Adipose tissue (tissue), 3 donors: Measurements from ENCODE around the gene LCOR. TPM values are rescaled to one million over a fixed set of nuclear protein-coding genes. Genes with fewer than 3 reads are reported as not detected.

Experiments
- H3K27ac ChIP-seq: one replicate; pipeline ENCODE4 v1.5.1; 2013; ENCODE audit warnings: low read depth, low read length
- WGBS, 3 donors: extraction: QIAGEN DNeasy Blood & Tissue Kit; methylation state at CpG; one replicate each; pipeline ENCODE4 v1.1.7; 2013; 5-methylcytosine and 5-hydroxymethylcytosine counted together
- polyA plus RNA-seq, 3 donors: library from polyadenylated mRNA; stranded (reverse); fragments of 200-250 nt; gene quantifications; one replicate each; pipeline ENCODE4 v1.2.3, GENCODE V29; 2013
- donor health status: healthy with polysubstance abuse.
- donor health status: Bipolar disorder and iron deficiency.
- donor health status: healthy.

Gene LCOR
- polyA plus RNA-seq, 3 donors: 1.7 to 2.3 (median 2.3) TPM

- whole genome bisulfite sequencing, 3 donors: 62 to 87% (median 70%) methylated on average over 15 of the region's 15 CpGs
- H3K27ac ChIP-seq: no peak overlapping the region
Measured at GRCh38 chr10:97016728-97017473, 184.8 kb downstream of the LCOR start.

DNA sequence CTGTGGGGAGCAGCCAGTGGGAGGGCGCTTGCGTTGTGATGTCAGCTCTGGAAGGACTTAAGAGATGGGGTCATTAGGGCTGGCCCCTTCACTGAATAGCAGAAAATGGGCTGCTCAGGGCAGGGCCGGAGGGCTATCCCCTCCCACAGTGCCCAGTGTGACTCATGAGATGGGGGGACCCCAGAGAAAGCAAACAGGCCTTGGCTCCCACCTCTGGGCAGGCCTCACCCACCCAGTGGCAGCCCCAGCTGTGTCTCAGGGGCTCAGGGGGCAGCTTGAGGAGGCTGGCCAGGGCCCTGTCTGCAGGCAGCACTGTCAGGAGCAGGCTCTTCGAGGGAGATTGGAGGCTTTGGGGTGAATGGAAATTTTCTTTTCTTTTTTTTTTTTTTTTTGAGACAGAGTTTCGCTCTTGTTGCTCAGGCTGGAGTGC lies 185.4 kb downstream of the LCOR start:
- 73 to 91% (median 88%) methylated on average over 5 of the region's 5 CpGs for WGBS, 3 donors
- no peak overlapping the region for H3K27ac ChIP-seq

- no peak overlapping the region for H3K27ac ChIP-seq
- WGBS, 3 donors: 82 to 90% (median 90%) methylated on average over 18 of the region's 18 CpGs
Measured at GRCh38 chr10:97018251-97019212, 186.4 kb downstream of the LCOR start.

- WGBS, 3 donors: 83 to 92% (median 87%) methylated on average over 12 of the region's 12 CpGs
- no peak overlapping the region for H3K27ac ChIP-seq
Measured at GRCh38 chr10:97019213-97019844, 187.2 kb downstream of the LCOR start.

DNA sequence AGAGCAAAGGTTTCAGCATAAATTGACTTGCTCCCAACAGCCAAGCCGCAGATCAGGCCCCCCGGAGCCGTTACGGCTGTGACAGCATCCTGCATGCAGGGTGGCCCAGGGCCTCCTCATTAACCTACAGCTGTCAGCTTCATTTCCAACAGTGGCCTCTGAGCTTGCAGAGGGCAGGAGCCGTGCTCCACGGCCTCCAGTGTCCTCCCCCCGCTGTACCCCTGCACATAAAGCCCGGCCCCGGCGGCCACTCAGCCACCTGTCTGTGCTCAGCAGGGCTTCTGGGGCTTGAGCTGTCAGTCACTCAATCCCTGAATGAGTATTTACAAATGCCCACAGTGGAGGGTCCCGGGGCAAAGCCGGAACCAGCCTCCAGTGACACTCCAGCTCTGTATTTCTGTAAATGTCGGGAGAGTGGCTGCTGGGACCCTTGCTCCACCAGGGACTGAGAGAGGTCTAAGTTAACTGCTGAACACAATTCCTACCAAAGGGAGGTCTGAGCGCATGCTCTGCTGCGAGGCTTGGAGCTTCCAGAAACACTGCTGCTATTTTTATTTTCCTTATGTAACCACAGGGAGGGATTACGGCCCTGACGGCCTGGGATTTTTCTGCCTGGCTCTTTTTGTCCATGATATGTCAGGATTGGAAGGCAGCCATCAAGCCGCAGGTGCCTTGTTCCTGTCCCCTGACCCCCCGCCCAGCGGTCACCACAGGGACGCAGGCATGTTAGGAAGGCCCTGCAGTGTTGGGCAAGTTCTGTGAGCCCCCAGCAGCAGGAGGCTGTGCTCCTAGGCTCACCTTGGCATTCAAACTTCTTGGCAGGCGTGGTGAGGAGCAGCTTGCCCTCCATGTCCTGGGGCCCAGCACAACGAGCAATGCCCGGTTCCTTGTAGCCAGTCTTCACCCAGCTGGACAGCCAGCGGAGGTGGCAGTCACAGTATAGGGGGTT lies 188.6 kb downstream of the LCOR start:
- WGBS, 3 donors: 45 to 71% (median 62%) methylated on average over 25 of the region's 25 CpGs
- no peak overlapping the region for H3K27ac ChIP-seq

- H3K27ac ChIP-seq: no peak overlapping the region
- 92 to 98% (median 96%) methylated on average over 7 of the region's 7 CpGs for WGBS, 3 donors
Measured at GRCh38 chr10:97022616-97023015, 190.5 kb downstream of the LCOR start.

- 66 to 82% (median 67%) methylated on average over 14 of the region's 14 CpGs for WGBS, 3 donors
- H3K27ac ChIP-seq: no peak overlapping the region
Measured at GRCh38 chr10:97023401-97024167, 191.5 kb downstream of the LCOR start.

DNA sequence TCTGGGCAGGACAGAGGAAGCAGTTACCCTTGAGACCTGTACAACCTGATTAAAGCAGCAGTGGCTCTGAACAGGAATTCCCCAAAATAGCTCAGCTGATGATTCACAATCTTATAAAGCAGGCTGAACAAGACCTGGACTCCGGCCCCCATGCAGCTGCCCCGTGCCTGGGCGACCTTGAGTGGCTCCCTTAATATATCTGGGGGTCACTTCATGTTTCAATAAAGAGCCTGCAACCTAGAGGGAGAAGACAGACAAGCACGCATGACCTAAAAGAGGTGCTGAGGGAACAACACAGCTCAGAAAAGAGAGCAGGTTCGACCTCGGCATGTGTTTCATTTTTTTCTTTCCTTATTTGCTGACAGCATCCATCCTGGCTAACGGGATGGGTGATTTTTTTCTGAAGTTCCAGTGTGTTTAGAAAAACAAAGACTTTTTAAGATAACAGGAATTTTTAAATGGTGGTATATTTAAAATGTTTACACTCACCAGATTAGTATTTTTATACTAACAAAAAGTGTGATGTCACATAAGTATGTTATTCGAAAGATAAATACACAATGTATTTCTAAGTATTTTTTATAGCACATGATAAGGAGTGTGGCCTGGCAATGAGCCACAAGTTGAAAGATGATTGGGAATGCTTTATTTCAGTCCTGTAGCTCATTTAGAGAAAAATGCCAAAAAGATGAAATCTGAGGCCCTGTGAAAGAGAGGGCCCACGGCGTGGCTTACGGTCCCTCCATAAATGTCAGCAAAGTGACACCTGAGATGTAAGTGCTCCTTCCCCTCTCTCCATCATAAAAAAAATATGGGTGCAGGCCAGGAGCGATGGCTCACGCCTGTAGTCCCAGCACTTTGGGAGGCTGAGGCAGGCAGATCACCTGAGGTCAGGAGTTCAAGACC lies 192.3 kb downstream of the LCOR start:
- no peak overlapping the region for H3K27ac ChIP-seq
- WGBS, 3 donors: 44 to 52% (median 50%) methylated on average over 13 of the region's 13 CpGs

DNA sequence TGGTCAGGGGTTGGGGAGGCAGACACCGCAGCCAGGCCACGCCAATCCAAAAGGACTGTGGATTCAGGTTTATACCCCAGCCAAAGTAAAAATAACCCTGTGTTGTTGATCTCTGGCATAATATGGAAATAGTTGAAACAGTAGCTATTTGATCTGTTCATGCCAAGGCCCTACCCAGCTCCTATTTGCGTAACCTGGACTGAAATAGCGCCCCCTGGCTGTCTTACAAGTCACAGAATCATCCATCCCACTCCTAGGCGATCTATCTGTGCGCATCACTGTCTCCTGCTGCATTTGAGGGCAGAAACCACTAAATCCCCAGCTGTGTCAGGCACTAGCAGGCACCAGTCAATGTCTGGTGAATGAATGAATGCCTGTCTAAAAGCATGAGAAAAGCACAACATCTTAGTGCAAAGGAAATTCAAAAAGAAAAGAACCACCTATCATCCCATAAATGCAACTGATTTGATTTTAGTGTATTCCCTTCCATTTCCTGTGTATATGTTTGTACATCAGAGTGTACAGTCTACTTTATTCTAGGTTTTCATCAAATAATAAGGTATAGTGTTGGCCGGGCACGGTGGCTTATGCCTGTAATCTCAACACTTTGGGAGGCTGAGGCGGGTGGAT lies 193.6 kb downstream of the LCOR start:
- H3K27ac ChIP-seq: no peak overlapping the region
- WGBS, 3 donors: 66 to 78% (median 76%) methylated on average over 9 of the region's 9 CpGs

DNA sequence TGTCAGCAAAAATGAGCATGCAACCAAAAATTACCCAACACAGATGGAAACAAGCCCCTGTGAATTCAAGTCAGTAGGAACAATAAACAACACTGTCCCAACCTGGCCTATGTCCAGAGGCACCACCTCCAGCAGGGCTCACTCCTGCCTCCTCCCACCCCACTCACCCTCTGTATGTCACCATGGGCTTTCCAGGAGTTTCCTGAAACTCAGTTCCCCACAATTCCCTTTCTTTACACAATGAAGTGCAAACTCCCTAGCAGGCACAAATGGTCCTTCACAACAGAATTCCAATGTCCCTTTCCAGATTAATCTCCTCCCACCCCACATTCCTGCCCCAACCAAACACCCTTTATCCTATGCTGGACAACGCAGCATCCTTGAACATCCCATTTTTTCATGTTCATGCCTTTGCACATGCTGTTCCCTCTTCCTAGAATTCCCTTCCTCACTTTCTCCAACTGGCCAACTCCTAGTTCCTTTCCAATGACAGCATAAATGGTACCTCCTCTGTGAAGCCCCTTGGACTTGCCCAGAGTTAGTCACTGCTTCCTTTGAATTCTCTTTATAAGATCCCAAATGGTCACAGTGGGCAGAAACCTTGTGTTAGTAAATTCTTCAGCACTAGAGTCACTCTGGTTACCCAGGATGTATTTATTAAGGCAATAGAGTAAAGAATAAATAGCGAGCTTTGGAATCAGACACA lies 196.2 kb downstream of the LCOR start:
- no peak overlapping the region for H3K27ac ChIP-seq
- WGBS, 3 donors: 85 to 90% (median 87%) methylated on average over 2 of the region's 2 CpGs

DNA sequence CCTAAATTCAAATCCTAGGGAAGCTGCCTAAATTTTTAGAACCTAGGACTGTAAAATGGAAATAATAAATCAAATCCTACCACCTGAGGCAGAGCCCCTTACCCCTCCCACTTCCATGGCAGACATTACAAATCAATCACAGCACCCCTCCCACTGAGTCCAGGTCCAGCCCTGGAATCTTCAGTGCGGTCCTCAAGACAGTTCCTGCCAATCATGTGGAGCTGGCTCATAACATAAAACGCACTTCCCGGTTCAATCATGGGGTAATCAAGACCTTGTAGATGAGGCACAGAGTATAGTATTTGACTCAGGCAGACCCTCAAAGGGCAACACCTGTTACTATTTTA lies 196.7 kb downstream of the LCOR start:
- WGBS, 3 donors: 86 to 92% (median 91%) methylated on average over 3 of the region's 3 CpGs
- no peak overlapping the region for H3K27ac ChIP-seq

DNA sequence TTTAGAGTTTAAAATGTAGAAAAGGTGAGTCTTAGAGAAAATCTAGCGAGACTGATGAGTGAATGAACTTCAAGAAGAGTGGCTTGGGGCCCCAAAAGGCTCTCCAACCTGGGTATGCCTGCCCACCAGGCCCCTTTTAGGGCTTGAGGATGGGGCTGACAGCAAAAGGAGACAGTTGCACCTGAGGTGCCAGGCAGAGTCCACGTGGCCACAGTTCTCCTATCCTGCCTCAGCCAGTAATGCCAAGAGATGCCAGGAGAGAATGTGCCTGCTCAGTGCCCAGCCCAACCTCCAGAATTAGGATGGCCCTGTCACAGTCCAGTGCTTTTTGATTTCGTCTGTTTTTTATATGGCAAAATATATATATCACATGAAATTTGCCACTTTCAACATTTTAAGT lies 197.2 kb downstream of the LCOR start:
- no peak overlapping the region for H3K27ac ChIP-seq
- WGBS, 3 donors: 73 to 84% (median 81%) methylated on average over 3 of the region's 3 CpGs

GRCh38 chr10:97030894-97031293 lies 198.8 kb downstream of the LCOR start:
- H3K27ac ChIP-seq: no peak overlapping the region
- WGBS, 3 donors: 47 to 79% (median 78%) methylated on average over 6 of the region's 6 CpGs

DNA sequence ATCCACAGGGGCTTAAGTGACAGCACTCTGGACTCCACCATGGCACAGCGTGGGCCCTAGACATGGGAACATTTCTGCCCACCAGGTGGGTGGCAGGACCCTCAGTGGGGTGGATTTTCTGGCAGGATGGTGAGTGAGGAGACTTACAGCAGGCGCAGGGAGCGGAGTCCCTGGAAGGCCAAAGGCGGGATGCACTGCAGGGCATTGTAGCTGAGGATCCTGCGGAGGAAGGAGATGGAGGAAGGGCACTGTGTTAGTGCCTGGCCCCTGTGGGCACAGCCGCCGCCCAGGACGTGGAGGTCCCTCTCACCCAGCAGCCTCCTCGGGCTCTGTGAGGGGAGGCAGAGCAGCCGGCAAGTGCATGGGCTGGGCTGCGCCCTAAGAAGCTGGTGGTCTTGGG lies 199.4 kb downstream of the LCOR start:
- no peak overlapping the region for H3K27ac ChIP-seq
- WGBS, 3 donors: 90 to 91% (median 90%) methylated on average over 11 of the region's 11 CpGs

GRCh38 chr10:97032624-97033023 lies 200.5 kb downstream of the LCOR start:
- WGBS, 3 donors: 57 to 64% (median 58%) methylated on average over 7 of the region's 7 CpGs
- H3K27ac ChIP-seq: no peak overlapping the region
